GM10248 (cell line): ENCODE results near the gene TAOK1.

ENCODE experiments used
- CTCF ChIA-PET: fragments of 300-600 bp; sonication (Branson Sonifier 250); formaldehyde crosslinking; extraction: SDS; loops from one replicate; lab custom pipeline; 2021; ENCODE audit warnings: antibody characterized with exemption; lab: Yijun Ruan, JAX
- POLR2A ChIA-PET: fragments of 350-650 bp; sonication (Branson Sonifier 250); formaldehyde crosslinking; extraction: SDS; loops from one replicate; lab custom pipeline; 2020; ENCODE audit warnings: antibody characterized with exemption; lab: Yijun Ruan, JAX
- DNase-seq: peaks from one replicate; pipeline ENCODE4 v3.0.0; 2012; ENCODE audit errors: extremely low spot score
- CTCF ChIP-seq: IDR thresholded peaks from 2 replicates; pipeline ENCODE4 v1.5.1; 2012; ENCODE audit warnings: mild to moderate bottlenecking, low read depth; ENCODE audit errors: extremely low read depth, missing control alignments, control extremely low read depth

Gene TAOK1

GRCh38 chr17:29369831-29370735, 20.1 kb upstream of the TAOK1 start:
- TF ChIP-seq CTCF: peak; percentile 77
- ChIA-PET POLR2A (interaction anchor here (1.4 kb wide), 1 partner anchor 76 kb away, joined by 3 read pairs; the partner anchor contains the start of gene NUFIP2), CTCF (interaction anchor here (0.6 to 8.3 kb wide), 65 partner anchors 9 to 554 kb away, joined by 3 to 108 read pairs (median 4); partner anchors contain the start of genes ABHD15, ANKRD13B and TP53I13)
- peak; percentile 73 for DNase-seq

GRCh38 chr17:29376667-29377270, 13.4 kb upstream of the TAOK1 start:
- ChIA-PET CTCF (interaction anchor here (0.7 to 8.3 kb wide), 10 partner anchors 6 to 196 kb away, joined by 3 to 108 read pairs (median 4); partner anchors contain the start of gene ABHD15), POLR2A (no interaction called here)
- TF ChIP-seq CTCF: no peak
- DNase-seq: no peak

GRCh38 chr17:29378500-29378899, 11.7 kb upstream of the TAOK1 start:
- TF ChIP-seq CTCF: no peak
- POLR2A ChIA-PET: no interaction called here
- CTCF ChIA-PET: interaction anchor here (0.6 to 10.7 kb wide), 3 partner anchors 6 to 725 kb away, joined by 3 to 108 read pairs (median 3); no protein-coding TSS in a partner anchor
- DNase-seq: no peak

GRCh38 chr17:29379084-29379991, 10.8 kb upstream of the TAOK1 start:
- no peak for DNase-seq
- no peak for TF ChIP-seq CTCF
- ChIA-PET POLR2A (no interaction called here), CTCF (interaction anchor here (1.5 to 10.7 kb wide), 2 partner anchors 7 to 14 kb away, joined by 3 to 108 read pairs; no protein-coding TSS in a partner anchor)

GRCh38 chr17:29383686-29384085, 6.5 kb upstream of the TAOK1 start:
- DNase-seq: no peak
- CTCF ChIA-PET: interaction anchor here (0.9 to 10.7 kb wide), 3 partner anchors 11 to 170 kb away, joined by 3 to 108 read pairs (median 3); no protein-coding TSS in a partner anchor
- POLR2A ChIA-PET: interaction anchor here (0.8 kb wide), 1 partner anchor 90 kb away, joined by 5 read pairs; the partner anchor contains the start of gene NUFIP2
- TF ChIP-seq CTCF: no peak
